NCI-H1048 (cell line): ENCODE results near the gene CYP11A1.

Experiments used
- DNase-seq: peaks from one replicate; lab custom pipeline; 2025; lab: John Stamatoyannopoulos, UW

The CYP11A1 gene

DNA sequence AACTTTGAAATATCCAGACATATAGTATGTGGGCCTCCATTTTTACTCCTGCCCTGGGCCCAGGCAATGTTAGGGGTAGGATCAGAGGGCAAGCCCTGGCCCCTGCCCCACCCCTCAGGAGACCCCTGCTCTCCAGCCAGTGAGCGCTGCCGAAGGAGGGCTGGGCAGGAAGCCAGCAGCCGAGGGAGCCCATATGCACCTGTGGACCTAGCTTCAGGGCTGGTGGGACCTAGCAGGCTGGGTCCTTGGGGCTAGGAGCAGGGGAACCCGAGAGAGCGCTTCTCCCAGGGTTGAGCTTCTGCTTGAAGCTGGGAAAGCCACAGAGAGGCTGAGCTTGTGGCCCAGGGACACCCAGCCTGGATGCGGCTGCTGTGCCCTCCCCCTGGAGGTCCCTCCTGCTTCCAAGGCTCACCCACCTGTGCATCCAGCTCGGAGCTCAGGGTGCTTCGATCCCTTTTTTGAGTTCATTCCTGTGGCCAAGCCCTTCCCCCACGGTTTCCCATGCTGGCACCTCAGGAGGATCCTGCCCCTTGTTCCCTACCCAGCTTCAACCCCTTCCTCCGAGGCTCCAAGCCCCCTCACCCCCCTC, 21.0 kb upstream of the CYP11A1 start:
- no peak for DNase-seq

DNA sequence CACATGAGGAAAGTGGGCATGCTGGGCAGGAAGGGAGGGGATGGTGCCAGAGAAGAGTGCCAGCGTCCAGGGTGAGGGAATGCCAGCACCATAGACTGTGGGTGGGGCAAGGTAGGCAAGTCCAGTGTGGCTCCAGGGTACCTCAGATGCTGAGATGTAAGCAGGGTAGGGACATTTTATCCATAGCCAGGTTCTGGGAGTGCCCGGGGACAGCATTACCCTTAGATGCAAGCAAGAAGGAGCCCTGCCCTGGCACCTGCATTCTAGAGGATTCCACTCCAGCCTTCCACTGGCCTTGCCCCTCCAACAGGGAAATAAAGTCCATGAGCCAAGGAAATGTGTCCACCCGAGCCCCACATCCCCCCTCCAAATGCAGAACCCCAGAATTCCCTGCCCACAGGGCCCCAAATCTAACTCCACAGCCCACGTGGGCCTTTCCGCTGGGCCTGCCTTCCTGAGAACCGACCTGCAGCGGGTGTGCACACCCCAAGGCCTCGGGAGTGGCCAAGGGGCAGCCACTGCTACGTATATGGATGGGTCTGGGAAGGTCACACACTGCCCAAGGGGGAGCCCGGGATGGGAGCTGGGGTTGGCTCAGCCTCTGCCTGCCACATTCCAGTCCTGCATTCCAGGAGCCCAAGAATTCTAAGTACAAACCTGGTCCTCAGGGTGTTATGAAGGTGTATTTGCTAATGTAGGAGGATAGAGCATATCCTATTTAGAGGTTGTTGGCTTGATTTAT, 20.3 kb upstream of the CYP11A1 start:
- DNase-seq: no peak

DNA sequence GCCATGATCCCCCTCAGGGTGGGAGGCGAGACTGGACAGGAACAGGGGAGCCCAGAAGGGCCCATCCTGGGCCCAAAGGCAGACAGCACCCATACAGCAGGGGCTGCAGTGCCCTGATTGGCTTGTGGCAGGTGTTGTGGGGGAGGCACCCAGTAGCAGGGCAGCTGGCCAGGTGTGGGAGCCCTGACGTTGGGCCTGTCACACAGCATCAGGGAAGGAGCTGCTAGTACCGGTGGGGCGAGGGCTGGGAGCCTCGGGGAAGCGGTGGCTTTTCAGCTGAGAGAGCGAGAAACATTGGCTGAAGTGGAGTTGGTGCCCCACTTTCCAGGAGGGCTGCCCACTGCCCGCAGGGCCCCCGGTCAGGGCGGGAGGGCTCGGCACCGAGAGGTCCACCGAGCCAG, 19.7 kb upstream of the CYP11A1 start:
- no peak for DNase-seq

DNA sequence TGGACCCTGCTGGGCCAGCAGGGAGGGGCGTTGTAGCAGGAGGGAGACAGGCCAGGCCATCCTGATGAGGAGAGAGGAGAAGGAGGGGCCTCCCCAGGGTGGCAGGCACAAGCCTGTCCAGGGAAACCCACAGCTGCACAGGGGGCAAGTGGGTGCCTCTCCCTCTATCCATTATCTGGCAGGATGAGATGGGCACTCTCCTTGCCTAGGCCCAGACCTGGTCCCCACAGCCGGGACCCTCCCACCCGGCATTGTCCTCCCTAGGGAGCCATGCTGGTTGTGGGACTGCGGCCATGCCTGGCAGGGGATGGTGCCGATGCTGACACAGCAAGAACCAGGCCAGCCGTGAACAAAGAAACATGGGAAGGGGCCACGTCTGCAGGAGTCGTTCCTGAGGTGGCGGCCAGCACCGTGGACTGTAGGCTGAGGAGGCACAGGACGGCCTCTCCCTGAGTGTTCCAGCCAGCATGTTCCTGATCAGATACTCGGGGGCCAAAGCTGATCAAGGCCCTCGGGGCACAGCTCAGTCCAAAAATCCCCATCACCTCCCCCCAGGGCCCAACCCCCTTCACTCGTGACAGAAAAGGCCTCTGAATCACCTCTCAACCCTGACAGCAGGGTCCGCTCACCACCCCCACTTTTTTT, 19.2 kb upstream of the CYP11A1 start:
- no peak for DNase-seq

DNA sequence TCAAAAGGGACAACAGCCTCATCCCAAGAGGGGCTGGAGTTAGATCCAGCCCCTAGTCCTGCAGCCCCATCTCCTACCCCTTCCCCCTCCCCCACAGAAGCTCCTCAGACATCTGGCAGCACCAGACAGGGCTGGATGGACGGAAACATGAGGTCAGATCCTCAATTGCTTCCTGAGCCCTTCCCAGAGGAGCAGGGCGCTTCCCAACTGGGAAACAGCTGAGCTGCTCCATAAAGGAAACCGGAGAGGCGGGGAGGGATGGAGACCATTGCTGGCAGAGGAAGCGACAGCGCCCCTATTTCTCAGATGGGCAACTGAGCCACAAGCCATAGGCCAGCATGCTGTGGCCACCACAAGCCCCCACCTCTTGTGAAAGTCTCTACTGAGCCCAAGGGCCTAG, 18.3 kb upstream of the CYP11A1 start:
- DNase-seq: no peak

DNA sequence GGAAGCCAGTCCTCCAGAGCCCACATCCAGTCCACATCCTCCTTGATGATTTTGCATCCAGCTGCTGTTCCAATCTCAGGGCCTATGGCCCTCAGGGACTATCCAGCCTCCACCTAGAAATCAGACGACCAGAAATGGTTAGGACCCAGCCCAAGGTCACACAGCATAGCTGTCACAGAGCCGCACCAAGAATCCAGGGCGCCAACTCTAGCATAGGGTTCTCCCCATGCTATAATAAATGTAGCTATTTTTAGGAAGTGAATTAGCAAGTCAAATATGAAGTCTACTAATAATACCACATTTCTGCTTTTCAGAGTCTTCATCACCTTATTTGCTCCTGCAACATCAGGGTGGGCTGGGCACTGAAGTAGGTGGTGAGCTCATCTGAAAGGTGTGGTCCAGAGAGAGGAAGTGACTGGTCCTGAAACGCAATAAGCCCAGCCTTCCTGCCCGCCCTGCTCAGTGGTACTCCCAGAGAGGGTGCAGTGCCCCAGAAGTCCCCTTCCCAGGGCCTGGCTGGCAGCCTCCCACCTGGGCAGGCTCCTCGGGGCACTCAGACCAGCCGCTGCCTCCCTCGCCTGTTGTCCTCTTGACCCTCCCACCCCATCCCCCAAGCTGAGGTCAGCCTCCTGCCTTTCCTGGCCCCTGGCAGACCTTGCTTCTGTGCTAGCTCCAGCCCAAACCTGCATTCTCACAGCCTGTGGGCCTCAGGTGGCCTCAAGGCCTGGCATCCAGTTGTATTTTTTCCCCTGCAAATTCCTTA, 17.6 kb upstream of the CYP11A1 start:
- no peak for DNase-seq

DNA sequence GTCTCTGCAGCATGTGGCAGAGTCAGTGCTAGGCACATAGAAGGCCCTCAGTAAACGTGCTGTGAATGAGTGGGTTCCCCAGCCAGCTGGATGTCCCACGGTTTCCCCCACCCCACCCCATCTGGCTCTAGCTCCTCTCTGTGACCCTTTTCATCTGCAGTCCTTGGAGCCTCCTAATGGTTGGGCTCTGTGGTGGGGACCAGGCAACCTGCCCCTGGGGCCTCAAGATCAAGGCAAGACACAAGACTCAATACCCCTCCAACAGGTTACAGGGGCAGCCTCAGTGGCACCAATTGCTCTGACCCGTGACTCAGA, 17.1 kb upstream of the CYP11A1 start:
- DNase-seq: no peak

DNA sequence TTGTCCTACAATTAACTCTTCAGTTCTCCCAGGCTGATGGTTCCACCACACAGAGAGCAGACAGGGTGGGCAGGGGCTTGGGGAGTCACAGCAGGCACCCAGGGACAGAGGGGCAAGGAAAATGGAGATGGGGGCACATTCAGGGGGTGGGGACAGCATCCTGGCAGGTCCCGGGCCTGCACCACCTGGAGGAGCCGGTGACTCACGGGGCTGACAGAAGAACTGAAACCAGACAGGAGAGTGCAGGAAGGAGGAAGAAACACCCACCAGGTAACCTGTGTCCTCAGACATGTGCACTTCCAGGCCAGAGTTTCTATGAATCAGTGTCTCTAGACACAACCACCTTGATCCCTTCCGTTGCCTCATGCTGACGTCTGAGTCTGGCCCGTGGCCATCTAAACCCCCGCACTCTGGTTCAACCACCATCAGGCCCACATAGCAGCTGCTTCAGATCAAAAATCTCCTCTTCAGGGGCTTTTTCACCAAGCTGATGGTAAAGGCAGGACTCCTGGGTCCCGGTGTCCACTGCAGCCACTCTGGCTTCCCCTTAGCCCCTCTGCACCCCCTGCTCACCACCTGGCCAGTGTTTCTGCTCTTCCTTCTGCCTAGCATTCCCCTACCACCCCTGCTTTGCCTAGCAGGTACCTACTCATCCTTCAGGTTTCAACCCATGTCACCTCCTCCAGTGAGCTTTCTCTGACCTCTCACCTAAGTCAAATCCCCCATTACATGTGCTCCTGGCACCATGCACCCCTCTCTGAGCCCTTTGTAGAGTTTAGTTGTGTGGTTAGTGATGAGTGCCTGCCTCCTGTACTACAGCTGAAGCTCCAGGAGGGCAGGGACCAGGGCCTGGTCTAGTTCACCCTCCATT, 16.5 kb upstream of the CYP11A1 start:
- DNase-seq: no peak

DNA sequence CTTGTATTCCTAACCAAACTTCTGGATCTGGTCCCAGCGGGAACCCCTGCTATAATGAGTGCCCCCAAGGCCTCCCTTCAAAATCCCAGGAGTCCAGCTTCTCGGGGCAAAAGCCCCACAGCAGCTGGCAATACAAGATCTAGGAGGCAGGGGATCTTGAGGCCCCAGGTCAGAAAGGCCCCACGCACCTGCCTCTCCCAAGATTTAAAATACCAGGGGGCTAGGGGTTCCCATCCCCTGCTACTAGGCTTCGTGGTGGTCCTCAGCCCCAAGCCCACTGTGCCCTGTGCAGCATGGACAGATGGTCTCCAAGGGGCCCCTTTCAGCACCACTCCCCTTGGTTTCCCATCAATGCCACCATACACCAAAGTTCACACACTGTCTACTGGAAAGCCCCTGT, 15.8 kb upstream of the CYP11A1 start:
- no peak for DNase-seq

DNA sequence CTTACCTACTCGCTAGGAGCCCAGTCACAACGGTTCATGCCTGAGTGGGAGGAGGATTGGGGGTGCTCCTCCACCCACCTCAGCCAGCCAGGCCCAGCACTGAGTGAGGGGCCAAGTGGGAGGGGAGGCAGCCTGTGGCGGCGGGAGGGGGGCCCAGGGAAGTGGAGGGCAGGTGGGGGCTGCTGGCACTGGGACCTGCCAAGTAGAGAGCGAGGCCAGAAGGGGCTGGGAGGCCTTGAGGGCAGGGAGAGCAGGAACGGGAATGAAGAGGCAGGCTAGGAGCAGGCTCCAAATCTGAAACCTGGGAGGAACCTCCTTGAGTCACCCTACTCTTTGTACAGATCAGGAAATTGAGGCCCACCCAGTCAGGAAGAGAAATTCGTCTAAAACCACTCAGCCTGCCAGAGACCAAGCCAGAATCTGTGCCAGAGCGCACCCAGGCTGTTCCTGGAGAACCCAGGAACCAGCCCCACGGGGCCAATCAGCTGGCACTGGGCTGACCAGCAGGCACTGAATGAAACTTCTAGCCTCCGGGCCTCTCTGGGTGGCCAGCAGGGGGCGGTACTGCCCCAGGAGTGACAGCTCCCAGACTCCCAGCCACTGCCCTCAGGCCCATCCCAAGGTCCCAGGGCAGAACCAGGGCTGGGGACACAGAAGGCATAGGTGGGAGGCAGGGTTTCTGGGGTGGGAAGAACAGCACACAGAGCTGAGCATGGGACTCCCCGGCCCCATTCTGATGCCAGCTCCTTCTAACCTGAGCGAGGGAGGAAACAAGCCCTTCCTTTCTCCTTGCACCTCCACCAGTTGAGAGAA, 14.8 kb upstream of the CYP11A1 start:
- peak; percentile 18 for DNase-seq

DNA sequence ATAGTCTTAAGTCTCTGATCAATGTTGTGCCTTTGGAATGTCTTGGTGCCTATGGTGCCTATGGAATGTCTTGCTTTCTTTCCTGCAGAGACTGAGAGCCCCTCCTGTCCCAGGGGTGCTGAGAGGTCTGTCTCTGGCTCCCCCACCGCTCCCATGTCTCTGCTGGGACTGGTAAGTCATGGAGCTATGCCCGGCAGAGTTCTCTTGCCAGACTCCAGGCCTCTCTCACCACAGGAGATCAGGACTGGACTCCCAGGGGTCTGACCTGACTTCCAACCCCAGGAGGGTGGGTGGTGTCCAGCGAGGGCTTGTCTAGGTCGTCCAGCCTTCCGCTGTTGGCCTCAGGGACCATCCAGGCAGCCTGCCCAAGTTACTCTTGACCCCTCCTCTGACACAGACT, 14.0 kb upstream of the CYP11A1 start:
- DNase-seq: no peak

DNA sequence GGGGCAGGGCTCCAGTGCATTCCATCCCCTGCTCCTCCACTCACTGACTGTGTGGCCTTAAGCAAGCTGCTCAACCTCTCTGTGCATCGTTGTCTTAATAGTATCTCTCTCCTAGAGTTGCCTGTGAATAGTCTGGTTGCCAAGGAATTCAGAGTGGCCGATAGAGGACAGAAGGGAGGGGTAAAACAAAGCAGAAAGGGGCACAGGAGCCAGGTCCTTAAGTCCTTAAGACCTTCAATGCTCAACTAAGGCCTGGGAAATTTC, 13.7 kb upstream of the CYP11A1 start:
- DNase-seq: no peak

DNA sequence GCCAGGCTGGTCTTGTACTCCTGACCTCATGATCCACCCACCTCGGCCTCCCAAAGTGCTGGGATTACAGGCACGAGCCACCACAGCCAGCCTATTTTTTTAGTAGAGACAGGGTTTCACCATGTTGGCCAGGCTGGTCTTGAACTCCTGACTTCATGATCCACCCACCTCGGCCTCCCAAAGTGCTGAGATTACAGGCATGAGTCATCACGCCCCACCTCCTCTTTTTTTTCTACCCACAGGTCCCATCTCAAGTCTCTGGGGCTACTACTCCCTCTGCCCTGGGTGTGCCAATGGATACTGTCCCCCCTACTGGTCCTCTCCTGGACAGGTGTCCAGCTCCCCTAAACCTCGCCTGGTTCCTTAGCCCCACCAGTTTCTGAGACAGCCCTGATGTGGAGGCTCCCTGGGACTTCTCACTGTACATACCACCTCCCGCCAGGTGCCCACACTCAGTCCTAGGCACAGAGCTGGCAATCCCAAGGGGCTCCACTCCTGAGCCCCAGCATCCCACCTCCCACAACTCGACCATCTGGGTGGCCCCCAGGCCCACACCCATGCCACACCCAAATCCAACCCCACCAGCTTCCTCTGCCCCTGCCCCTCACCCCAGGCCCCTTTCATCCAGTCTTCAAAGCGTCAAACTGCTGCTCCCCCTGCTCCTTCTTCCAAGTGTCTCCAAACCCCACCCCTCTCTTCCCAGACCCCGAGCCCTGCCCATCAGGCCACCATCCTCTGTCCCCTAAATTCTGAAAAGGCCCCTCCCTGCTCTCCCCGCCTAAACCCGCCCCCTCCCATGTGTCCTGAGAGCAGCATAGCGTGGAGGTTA, 13.1 kb upstream of the CYP11A1 start:
- DNase-seq: no peak

DNA sequence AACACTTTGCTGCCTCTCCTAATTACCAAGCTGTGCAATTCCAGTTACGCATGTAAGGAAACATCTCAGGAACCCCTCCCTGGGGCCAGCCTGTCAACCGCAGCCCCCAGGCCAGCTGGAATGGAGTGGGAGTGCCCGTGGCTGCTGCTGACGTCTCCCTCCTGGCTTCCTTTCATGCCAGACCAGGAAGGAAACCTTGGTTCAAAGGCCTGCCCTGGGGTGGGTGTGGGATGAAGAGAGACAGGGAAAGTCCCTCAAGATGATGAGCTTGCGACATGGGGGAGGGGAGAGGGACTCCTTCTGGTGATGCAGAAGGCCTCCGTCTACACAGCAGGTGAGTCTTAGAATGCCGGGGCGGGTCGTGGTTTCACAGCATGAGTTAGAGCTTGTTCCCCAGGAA, 11.4 kb upstream of the CYP11A1 start:
- DNase-seq: no peak

DNA sequence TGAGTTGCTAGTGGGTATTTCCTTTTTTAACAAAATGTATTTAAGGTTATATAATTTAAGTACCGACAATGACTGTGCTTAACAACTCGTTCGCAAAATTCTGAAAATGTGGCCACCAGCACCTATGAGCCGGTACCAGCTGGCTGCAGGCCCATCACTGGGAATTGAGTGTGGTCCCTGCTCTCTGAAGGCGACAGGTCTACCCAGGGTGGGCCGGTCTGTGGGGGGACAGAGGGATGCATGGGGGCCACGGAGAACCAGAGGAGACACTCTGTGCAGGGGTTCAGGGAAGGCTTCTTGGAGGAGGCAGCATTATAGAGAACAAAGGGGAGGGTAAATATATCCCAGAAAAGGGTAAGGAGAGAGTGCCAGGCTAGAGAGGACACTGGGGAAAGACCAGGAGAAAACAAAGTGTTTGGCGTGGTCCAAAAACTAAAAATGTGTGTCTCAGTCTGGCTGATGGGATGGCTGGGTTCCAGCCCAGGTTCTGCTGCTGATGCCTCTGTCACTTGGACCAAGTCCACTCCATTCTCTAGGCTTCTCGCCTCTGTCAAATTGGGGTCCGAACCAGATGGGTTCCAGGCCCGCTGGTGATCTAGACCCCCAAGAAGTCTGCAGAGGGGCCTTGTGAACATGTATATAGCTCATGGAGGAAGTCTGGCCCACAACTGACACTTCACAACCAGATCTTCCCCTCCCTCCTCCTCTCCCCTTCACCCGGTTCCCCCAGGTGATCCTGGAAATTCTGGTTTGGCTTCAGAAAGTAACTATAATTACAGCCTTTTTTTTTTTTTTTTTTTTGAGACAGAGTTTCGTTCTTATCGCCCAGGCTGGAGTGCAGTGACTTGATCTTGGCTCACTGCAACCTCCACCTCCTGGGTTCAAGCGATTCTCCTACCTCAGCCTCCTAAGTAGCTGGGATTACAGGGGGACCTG, 10.7 kb upstream of the CYP11A1 start:
- no peak for DNase-seq

DNA sequence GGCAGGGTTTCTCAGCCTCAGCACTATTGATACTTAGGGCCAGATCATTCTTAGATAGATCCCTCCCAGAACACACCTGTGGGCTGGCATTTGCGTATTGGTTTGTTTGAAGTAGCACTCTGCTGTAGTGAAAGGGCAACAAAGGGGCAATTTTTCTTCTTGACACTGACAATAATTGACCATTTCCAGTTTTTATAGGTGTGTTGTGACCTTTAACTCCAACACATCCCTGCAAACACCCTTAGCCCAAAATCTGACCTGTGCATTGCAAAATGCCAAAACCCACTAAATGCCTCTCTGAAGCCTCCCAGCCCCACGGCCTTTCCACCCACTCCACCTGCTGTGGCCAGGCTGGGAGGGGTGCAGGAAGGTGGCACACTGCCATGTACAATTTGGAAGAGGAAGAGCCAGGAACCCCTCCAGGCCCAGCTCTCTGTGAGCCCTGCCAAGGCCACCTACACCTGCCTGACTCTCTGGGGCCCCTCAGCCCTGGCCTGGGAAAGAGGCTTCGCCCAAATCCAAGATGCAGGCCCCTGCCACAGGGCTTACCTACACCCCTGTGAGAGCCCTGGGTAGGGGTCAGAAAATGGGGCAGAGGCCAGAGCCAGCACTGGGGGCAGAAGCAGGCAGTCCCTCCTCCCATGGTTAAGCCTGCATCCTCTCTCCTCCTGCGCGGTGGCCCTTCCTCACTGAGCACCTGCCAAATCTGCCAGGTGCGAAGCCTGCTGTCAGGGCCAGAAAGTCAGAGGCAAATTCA, 9.6 kb upstream of the CYP11A1 start:
- DNase-seq: no peak

DNA sequence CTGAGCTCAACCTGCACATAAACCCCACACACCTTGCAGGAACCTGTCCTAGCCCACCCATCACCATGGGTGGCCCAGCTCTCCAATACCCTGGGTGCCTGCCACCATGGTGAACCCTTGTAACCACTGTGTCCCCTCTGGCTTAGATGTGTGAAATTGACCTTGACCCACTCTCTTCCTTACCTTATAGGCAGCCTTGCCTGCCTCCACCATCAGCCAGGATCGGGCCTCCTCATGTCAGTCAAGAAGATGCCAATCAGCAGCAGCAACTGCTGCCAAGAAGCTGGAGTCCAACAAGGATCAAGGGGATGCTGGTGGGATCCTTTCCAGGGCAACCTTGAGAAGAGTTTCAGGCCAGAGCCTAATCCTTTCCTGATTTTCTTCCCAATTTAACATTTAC, 8.8 kb upstream of the CYP11A1 start:
- DNase-seq: no peak

DNA sequence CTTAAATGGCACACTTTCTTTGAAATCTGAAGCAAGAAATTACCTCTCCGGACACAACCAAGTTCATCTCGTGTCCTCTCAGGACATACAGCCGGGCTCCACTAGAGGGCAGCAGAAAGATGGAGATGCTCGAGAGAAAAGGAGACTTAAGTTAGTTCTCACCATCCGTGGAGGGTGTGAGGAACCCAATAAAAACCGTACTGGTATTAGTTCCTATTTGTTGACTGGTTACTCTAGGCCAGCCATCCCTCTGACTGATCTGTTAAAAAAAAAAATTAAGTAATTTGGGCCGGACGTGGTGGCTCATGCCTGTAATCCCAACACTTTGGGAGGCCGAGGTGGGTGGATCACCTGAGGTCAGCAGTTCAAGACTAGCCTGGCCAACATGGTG, 7.9 kb upstream of the CYP11A1 start:
- peak; percentile 33 for DNase-seq
